Stimulated activated naive CD8-positive, alpha-beta T cell treated with anti-CD3 and anti-CD28 coated beads, Interleukin-15, Interleukin-2, amounts not matched to agents 100 U/mL and 50 U/mL, for 24 hours (primary cell): ENCODE measurements around the gene SPSB4.

Experiments
- ATAC-seq: fragments of 150-1000 bp; cut with Tn5 transposase; one replicate; pipeline ENCODE4 v1.10.0; 2021
- DNase-seq: peaks from one replicate; pipeline ENCODE4 v3.0.0; 2021

Gene SPSB4

GRCh38 chr3:141055136-141055535, 4.0 kb downstream of the SPSB4 start:
- ATAC-seq = no peak
- DNase-seq = no peak

GRCh38 chr3:141055536-141056445, 4.6 kb downstream of the SPSB4 start:
- ATAC-seq (no peak), DNase-seq (no peak)

- DNase-seq (no peak), ATAC-seq (no peak)
Observed at GRCh38 chr3:141056751-141057171, 5.6 kb downstream of the SPSB4 start.

- DNase-seq = no peak
- no peak for ATAC-seq
Observed at GRCh38 chr3:141057436-141057835, 6.3 kb downstream of the SPSB4 start.

GRCh38 chr3:141057946-141058800, 7.0 kb downstream of the SPSB4 start:
- DNase-seq (no peak), ATAC-seq (no peak)

GRCh38 chr3:141058996-141059395, 7.8 kb downstream of the SPSB4 start:
- DNase-seq = no peak
- no peak for ATAC-seq

GRCh38 chr3:141059816-141060215, 8.7 kb downstream of the SPSB4 start:
- no peak for DNase-seq
- no peak for ATAC-seq

- no peak for DNase-seq
- ATAC-seq = peak; percentile 15
Observed at GRCh38 chr3:141060327-141060726, 9.2 kb downstream of the SPSB4 start.

GRCh38 chr3:141063831-141064230, 12.7 kb downstream of the SPSB4 start:
- ATAC-seq (no peak), DNase-seq (no peak)

- no peak for DNase-seq
- no peak for ATAC-seq
Observed at GRCh38 chr3:141064255-141064926, 13.2 kb downstream of the SPSB4 start.

- no peak for ATAC-seq
Observed at GRCh38 chr3:141065258-141065657, 14.1 kb downstream of the SPSB4 start.

GRCh38 chr3:141065841-141066805, 15.0 kb downstream of the SPSB4 start:
- no peak for ATAC-seq

More at GRCh38 chr3:141065258-141065657, 14.1 kb downstream of the SPSB4 start:
- no peak for DNase-seq

GRCh38 chr3:141067206-141067974, 16.2 kb downstream of the SPSB4 start:
- DNase-seq (no peak), ATAC-seq (no peak)

More at GRCh38 chr3:141065841-141066805, 15.0 kb downstream of the SPSB4 start:
- DNase-seq = no peak

GRCh38 chr3:141070229-141070628, 19.1 kb downstream of the SPSB4 start:
- no peak for ATAC-seq
- DNase-seq = no peak

- DNase-seq = no peak
- no peak for ATAC-seq
Observed at GRCh38 chr3:141070727-141071357, 19.7 kb downstream of the SPSB4 start.

- ATAC-seq (no peak), DNase-seq (no peak)
Observed at GRCh38 chr3:141071681-141072260, 20.6 kb downstream of the SPSB4 start.

GRCh38 chr3:141072950-141073349, 21.8 kb downstream of the SPSB4 start:
- DNase-seq (no peak), ATAC-seq (no peak)

- DNase-seq (no peak), ATAC-seq (no peak)
Observed at GRCh38 chr3:141073580-141073979, 22.4 kb downstream of the SPSB4 start.

- ATAC-seq (no peak), DNase-seq (no peak)
Observed at GRCh38 chr3:141074529-141074928, 23.4 kb downstream of the SPSB4 start.
